ENCODE data around the gene POU5F1.

Gene POU5F1

GRCh38 chr6:31140643-31141042 is 29.8 kb downstream of the POU5F1 start:
- no peak for DNase-seq (ENCODE audit: low spot score)

- DNase-seq (ENCODE audit: low spot score) = no peak
Measured at GRCh38 chr6:31139599-31139998, 30.9 kb downstream of the POU5F1 start.

GRCh38 chr6:31138982-31139381 is 31.5 kb downstream of the POU5F1 start, which contains the start of gene PSORS1C2:
Gene PSORS1C2 (minus strand): TSS chr6:31139066. CDS start chr6:31139026, 40 bp downstream.
- DNase-seq (ENCODE audit: low spot score) = no peak

GRCh38 chr6:31135710-31136109 is 34.8 kb downstream of the POU5F1 start:
- DNase-seq (ENCODE audit: low spot score) = no peak

- DNase-seq (ENCODE audit: low spot score) = no peak
Measured at GRCh38 chr6:31132806-31133205, 37.7 kb downstream of the POU5F1 start.

- DNase-seq (ENCODE audit: low spot score) = no peak
Measured at GRCh38 chr6:31131595-31131994, 38.9 kb downstream of the POU5F1 start.

- DNase-seq (ENCODE audit: low spot score) = no peak
Measured at GRCh38 chr6:31130751-31131150, 39.7 kb downstream of the POU5F1 start.

- no peak for DNase-seq (ENCODE audit: low spot score)
Measured at GRCh38 chr6:31129130-31129529, 41.4 kb downstream of the POU5F1 start.

- DNase-seq (ENCODE audit: low spot score) = peak; percentile 73
Measured at GRCh38 chr6:31128093-31128676, 42.3 kb downstream of the POU5F1 start.

- no peak for DNase-seq (ENCODE audit: low spot score)
Measured at GRCh38 chr6:31126396-31127175, 43.9 kb downstream of the POU5F1 start.

GRCh38 chr6:31125586-31126363 is 44.7 kb downstream of the POU5F1 start:
- no peak for DNase-seq (ENCODE audit: low spot score)

- DNase-seq (ENCODE audit: low spot score) = no peak
Measured at GRCh38 chr6:31125162-31125561, 45.3 kb downstream of the POU5F1 start.

GRCh38 chr6:31122791-31123706 is 47.4 kb downstream of the POU5F1 start:
- DNase-seq (ENCODE audit: low spot score) = no peak

- DNase-seq (ENCODE audit: low spot score) = no peak
Measured at GRCh38 chr6:31121131-31121790, 49.2 kb downstream of the POU5F1 start.

- DNase-seq (ENCODE audit: low spot score) = no peak
Measured at GRCh38 chr6:31120151-31120915, 50.1 kb downstream of the POU5F1 start, which contains the start of gene CDSN. Gene CDSN (minus strand): TSS chr6:31120446. CDS start chr6:31120419, 27 bp downstream.

GRCh38 chr6:31118178-31118577 is 52.3 kb downstream of the POU5F1 start:
- no peak for DNase-seq (ENCODE audit: low spot score)

GRCh38 chr6:31116661-31117385 is 53.7 kb downstream of the POU5F1 start:
- no peak for DNase-seq (ENCODE audit: low spot score)

GRCh38 chr6:31115941-31116560 is 54.4 kb downstream of the POU5F1 start:
- no peak for DNase-seq (ENCODE audit: low spot score)

All from activated CD4-positive, alpha-beta T cell treated with anti-CD3 and anti-CD28 coated beads, Interleukin-2, Interleukin-4, amounts not matched to agents 100 ng/mL and 50 ng/mL, durations not matched to agents 16 hours and 8 hours (primary cell).